ENCODE measurements around the gene CYP8B1.
A peak's percentile ranks its signal among the peaks of the same experiment; 100 is the strongest.

CYP8B1 gene

GRCh38 chr3:42853056-42853455 lies 22.6 kb downstream of the CYP8B1 start:
- no peak for DNase-seq (ENCODE audit: low read depth)

- DNase-seq (ENCODE audit: low read depth) = no peak
Observed at GRCh38 chr3:42852441-42852840, 23.2 kb downstream of the CYP8B1 start.

GRCh38 chr3:42851228-42851834 lies 24.3 kb downstream of the CYP8B1 start:
- DNase-seq (ENCODE audit: low read depth) = no peak

- DNase-seq (ENCODE audit: low read depth) = no peak
Observed at GRCh38 chr3:42850263-42850662, 25.4 kb downstream of the CYP8B1 start.

- DNase-seq (ENCODE audit: low read depth) = no peak
Observed at GRCh38 chr3:42849017-42849416, 26.7 kb downstream of the CYP8B1 start.

- DNase-seq (ENCODE audit: low read depth) = no peak
Observed at GRCh38 chr3:42847731-42848130, 27.9 kb downstream of the CYP8B1 start.

- no peak for DNase-seq (ENCODE audit: low read depth)
Observed at GRCh38 chr3:42846685-42847522, 28.8 kb downstream of the CYP8B1 start.

GRCh38 chr3:42844815-42845214 lies 30.9 kb downstream of the CYP8B1 start:
- no peak for DNase-seq (ENCODE audit: low read depth)

- DNase-seq (ENCODE audit: low read depth) = no peak
Observed at GRCh38 chr3:42844412-42844713, 31.3 kb downstream of the CYP8B1 start.

GRCh38 chr3:42843713-42844411 lies 31.8 kb downstream of the CYP8B1 start:
- no peak for DNase-seq (ENCODE audit: low read depth)

- no peak for DNase-seq (ENCODE audit: low read depth)
Observed at GRCh38 chr3:42841332-42841731, 34.3 kb downstream of the CYP8B1 start.

GRCh38 chr3:42839616-42840015 lies 36.1 kb downstream of the CYP8B1 start:
- DNase-seq (ENCODE audit: low read depth) = peak; percentile 6

- DNase-seq (ENCODE audit: low read depth) = no peak
Observed at GRCh38 chr3:42838571-42838970, 37.1 kb downstream of the CYP8B1 start.

GRCh38 chr3:42836150-42837123 lies 39.2 kb downstream of the CYP8B1 start:
- DNase-seq (ENCODE audit: low read depth) = no peak

GRCh38 chr3:42831321-42831713 lies 44.4 kb downstream of the CYP8B1 start:
- DNase-seq (ENCODE audit: low read depth) = peak; percentile 64

- no peak for DNase-seq (ENCODE audit: low read depth)
Observed at GRCh38 chr3:42830437-42831320, 45.0 kb downstream of the CYP8B1 start.

- DNase-seq (ENCODE audit: low read depth) = no peak
Observed at GRCh38 chr3:42829628-42830436, 45.8 kb downstream of the CYP8B1 start.

- no peak for DNase-seq (ENCODE audit: low read depth)
Observed at GRCh38 chr3:42829083-42829627, 46.5 kb downstream of the CYP8B1 start.

- DNase-seq (ENCODE audit: low read depth) = no peak
Observed at GRCh38 chr3:42827654-42828053, 48.0 kb downstream of the CYP8B1 start.

- no peak for DNase-seq (ENCODE audit: low read depth)
Observed at GRCh38 chr3:42827023-42827422, 48.7 kb downstream of the CYP8B1 start.
